ENCODE measurements around the gene STPG1. TPM values are rescaled to one million over a fixed set of nuclear protein-coding genes. Genes with fewer than 3 reads are reported as not detected.

The STPG1 gene
- total RNA-seq, 2 experiments from 2014 or later, result 7.8 to 11.9 TPM

DNA sequence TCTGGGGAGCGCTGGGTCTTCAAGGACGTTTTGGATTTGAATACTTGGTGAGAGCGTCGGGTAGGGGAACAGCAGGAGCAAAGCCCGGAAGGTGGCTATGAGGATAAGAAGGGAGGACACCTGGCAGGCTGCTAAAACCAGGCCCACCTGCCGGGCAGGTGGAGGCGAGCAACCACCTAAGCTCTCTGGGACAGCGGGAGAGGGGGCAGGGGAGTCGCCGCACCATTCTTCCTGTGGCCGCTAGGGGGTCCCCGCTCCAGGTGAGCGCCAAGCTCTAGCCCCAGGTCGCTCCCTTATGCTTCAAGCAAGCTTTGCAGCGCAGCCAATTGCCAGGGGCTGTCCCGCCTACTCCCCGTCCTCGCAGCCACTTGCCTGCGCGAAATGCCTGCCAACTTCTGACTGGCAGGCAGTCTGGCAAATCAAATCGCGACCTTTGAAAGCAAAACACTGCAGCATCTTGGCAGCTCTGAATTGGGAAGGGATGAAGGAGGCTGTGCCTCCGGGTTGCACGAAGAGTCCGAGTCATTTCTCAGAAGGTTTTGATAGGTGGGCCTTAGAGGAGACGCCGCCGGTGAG, 1.8 kb upstream of the STPG1 start, which contains the start of gene NIPAL3:
Gene NIPAL3 (plus strand): TSS at position 469 of the 576 bp plus-strand sequence. CDS start 3,746 bp downstream, outside the sequence.
- ATAC-seq (peak; percentile 94), DNase-seq (peak; percentile 99)
- CTCF ChIA-PET, result interaction anchor here (0.5 to 6.2 kb wide), 59 partner anchors 8 to 454 kb away, joined by 3 to 63 read pairs (median 4); partner anchors contain the start of genes GRHL3, NCMAP and RCAN3
- POLR2A ChIA-PET, result interaction anchor here (0.6 to 1.5 kb wide), 9 partner anchors 24 to 995 kb away, joined by 3 to 12 read pairs (median 3); partner anchors contain the start of gene RCAN3
- Mint-ChIP-seq H3K36me3 (ENCODE audit: low read depth) (peaks cover 21% of the 10 kb centered on the region), H3K9me3 (ENCODE audit: low read depth) (no peaks in the 10 kb centered on the region), H3K27me3 (no peaks in the 10 kb centered on the region), H3K4me1 (peaks cover 57% of the 10 kb centered on the region), H3K27ac (peak within 1 kb of the TSS; percentile 97), H3K4me3 (peak within 1 kb of the TSS; percentile 98)
- intact Hi-C loops (cut with DNase I, micrococcal nuclease), result loop anchor here (1.0 to 10.0 kb wide), 14 partner anchors 67 to 829 kb away; partner anchors contain the start of genes CLIC4 (in 1 of the 2), PNRC2 (in 1 of the 2), RCAN3 (in 1 of the 2) and RSRP1 (in 1 of the 2)

DNA sequence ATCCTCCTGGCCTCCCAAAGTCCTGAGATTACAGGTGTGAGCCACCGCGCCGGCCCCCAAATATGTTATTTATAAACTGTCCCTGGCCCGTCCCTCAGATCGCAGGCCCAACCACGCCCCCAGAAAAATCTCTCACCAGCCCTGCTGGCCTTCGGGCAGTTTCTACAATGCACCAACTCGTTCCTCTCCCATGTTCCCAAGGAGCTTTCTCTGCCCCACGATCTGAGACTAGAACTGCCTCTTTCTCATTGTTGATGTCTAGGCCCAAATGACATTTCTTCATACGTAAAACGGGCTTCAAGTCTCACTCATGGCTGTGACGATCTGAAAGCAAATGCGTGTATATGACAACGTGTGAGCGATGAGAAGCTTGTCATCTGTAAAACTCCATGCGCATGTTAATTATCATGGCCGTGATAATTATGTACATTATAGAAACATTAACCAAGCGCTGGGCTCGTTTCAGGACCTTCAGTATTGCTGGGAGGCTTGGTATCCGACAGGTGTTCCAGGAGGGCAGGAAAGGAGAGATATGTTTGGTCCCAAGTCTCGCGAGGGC, 1.3 kb upstream of the STPG1 start:
- POLR2A ChIA-PET, result interaction anchor here (0.8 to 1.5 kb wide), 6 partner anchors 67 to 121 kb away, joined by 3 to 12 read pairs (median 4); partner anchors contain the start of gene RCAN3
- Mint-ChIP-seq H3K4me3 (peak overlapping the region; percentile 98), H3K27me3 (no peaks in the 10 kb centered on the region), H3K27ac (peak overlapping the region; percentile 74), H3K9me3 (ENCODE audit: low read depth) (no peaks in the 10 kb centered on the region), H3K36me3 (ENCODE audit: low read depth) (peaks cover 18% of the 10 kb centered on the region), H3K4me1 (peaks cover 53% of the 10 kb centered on the region)
- CTCF ChIA-PET, result interaction anchor here (0.5 to 6.2 kb wide), 54 partner anchors 7 to 811 kb away, joined by 3 to 63 read pairs (median 5); partner anchors contain the start of genes GRHL3, NCMAP and RCAN3
- ATAC-seq (no peak), DNase-seq (no peak)
- intact Hi-C loops (cut with DNase I, micrococcal nuclease), result loop anchor here (1.0 to 10.0 kb wide), 14 partner anchors 68 to 830 kb away; partner anchors contain the start of genes CLIC4 (in 1 of the 2), PNRC2 (in 1 of the 2), RCAN3 (in 1 of the 2) and RSRP1 (in 1 of the 2)

DNA sequence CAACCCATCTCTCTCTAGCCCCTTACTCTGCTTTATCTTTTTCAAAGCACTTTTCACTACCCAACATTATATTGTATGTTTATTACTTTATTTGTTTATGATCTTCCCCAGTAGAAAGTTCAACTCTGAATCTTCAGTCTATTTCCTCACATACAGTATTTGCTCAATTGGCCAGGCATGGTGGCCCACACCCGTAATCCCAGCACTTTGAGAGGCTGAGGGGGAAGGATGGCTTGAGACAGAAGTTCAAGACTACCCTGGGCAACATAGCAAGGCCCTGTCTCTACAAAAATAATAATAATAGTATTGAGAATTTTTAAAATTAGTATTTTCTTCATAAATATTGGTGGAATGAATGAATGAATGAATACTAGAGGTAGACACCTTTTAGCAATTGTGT, 1.2 kb downstream of the STPG1 start:
- intact Hi-C loops (cut with DNase I, micrococcal nuclease), result loop anchor here in 1 of 2 experiments (10.0 kb wide), 2 partner anchors 622 to 832 kb away; partner anchors contain the start of gene RSRP1
- POLR2A ChIA-PET, result no interaction called here

DNA sequence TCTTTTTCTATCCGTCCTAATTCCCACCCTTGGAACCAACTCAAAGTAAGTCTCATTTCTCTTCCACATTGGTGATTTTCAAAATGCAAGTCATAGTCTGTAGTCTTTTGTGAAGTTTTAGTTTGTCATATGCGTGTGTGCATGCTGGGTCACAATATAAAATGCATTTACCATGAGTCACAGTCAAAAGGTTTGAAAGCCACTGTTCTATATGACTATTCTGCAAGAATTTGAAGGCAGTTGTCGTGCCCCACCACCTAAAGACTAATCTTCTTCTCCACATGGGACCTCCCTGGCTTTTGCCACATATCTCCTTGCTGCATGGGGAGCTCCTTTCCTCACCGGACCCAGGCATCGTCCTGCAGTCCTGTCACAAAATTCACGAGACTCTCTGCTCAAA, 1.6 kb downstream of the STPG1 start:
- Mint-ChIP-seq H3K36me3 (ENCODE audit: low read depth) (peaks cover 5% of the 10 kb centered on the region), H3K27ac (peak overlapping the region; percentile 64), H3K9me3 (ENCODE audit: low read depth) (no peaks in the 10 kb centered on the region), H3K4me3 (peak overlapping the region; percentile 28), H3K4me1 (peaks cover 26% of the 10 kb centered on the region), H3K27me3 (no peaks in the 10 kb centered on the region)
- POLR2A ChIA-PET, result no interaction called here
- intact Hi-C loops (cut with DNase I, micrococcal nuclease), result loop anchor here in 1 of 2 experiments (10.0 kb wide), 2 partner anchors 623 to 833 kb away; partner anchors contain the start of gene RSRP1
- no peak for ATAC-seq
- DNase-seq, result peak; percentile 22
- CTCF ChIA-PET, result interaction anchor here (1.4 to 5.4 kb wide), 6 partner anchors 12 to 213 kb away, joined by 3 to 49 read pairs (median 9); no protein-coding TSS in a partner anchor

More for the DNA sequence above, 1.2 kb downstream of the STPG1 start:
- peak overlapping the region; percentile 86 for H3K4me3 Mint-ChIP-seq
- H3K36me3 Mint-ChIP-seq (ENCODE audit: low read depth), result peaks cover 5% of the 10 kb centered on the region
- peaks cover 30% of the 10 kb centered on the region for H3K4me1 Mint-ChIP-seq
- CTCF ChIA-PET, result interaction anchor here (0.9 to 5.4 kb wide), 8 partner anchors 12 to 213 kb away, joined by 3 to 49 read pairs (median 8); no protein-coding TSS in a partner anchor
- no peaks in the 10 kb centered on the region for H3K9me3 Mint-ChIP-seq (ENCODE audit: low read depth)
- H3K27me3 Mint-ChIP-seq, result no peaks in the 10 kb centered on the region
- peak overlapping the region; percentile 64 for H3K27ac Mint-ChIP-seq
- DNase-seq (no peak), ATAC-seq (no peak)

DNA sequence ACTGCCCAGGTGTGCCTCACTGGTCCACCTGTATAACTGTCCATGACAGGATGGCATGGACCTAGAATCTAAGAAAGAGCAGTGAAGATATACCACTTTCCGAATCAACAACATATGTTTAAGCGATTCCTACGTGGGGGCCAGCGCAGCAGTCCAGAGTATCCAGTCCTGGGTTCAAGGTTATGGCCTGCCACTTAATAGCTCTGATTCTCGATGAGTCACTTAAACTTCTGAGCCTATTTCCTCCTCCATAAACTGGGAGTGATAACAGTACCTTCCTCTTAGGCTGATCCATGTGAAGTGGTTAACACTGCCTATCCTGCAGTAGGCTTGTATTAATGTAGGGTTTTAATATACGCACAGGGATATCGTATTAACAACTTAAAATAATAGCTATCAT, 2.8 kb downstream of the STPG1 start:
- Mint-ChIP-seq H3K4me1 (peaks cover 22% of the 10 kb centered on the region), H3K4me3 (no peak overlapping the region), H3K27ac (no peak overlapping the region), H3K27me3 (no peaks in the 10 kb centered on the region), H3K9me3 (ENCODE audit: low read depth) (no peaks in the 10 kb centered on the region), H3K36me3 (ENCODE audit: low read depth) (peaks cover 3% of the 10 kb centered on the region)
- ChIA-PET POLR2A (no interaction called here), CTCF (interaction anchor here (1.1 to 5.4 kb wide), 4 partner anchors 11 to 176 kb away, joined by 3 to 49 read pairs (median 6); no protein-coding TSS in a partner anchor)
- DNase-seq, result no peak
- intact Hi-C loops (cut with DNase I, micrococcal nuclease), result loop anchor here in 1 of 2 experiments (10.0 kb wide), 2 partner anchors 624 to 834 kb away; partner anchors contain the start of gene RSRP1
- no peak for ATAC-seq

DNA sequence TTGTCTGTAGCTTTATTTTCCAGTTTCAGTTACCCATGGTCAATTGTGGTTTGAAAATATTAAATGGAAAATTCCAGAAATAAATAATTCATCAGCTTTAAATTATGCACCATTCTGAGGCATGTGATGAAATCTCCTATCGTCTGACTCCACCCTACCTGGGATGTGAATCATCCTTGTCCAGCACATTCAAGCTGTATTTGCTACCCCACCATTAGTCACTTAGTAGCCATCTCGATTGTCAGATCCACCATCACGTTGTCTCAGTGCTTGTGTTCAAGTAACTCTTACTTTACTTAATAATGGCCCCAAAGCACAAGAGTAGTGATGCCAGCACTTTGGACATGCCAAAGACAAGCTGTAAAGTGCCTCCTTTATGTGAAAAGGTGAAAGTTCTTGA, 4.0 kb downstream of the STPG1 start:
- no peaks in the 10 kb centered on the region for H3K9me3 Mint-ChIP-seq (ENCODE audit: low read depth)
- H3K27me3 Mint-ChIP-seq, result no peaks in the 10 kb centered on the region
- ATAC-seq, result no peak
- H3K4me3 Mint-ChIP-seq, result no peak overlapping the region
- H3K4me1 Mint-ChIP-seq, result peaks cover 15% of the 10 kb centered on the region
- intact Hi-C loops (cut with DNase I, micrococcal nuclease), result no loop called here
- no peak for DNase-seq
- H3K27ac Mint-ChIP-seq, result no peak overlapping the region
- H3K36me3 Mint-ChIP-seq (ENCODE audit: low read depth), result peaks cover 2% of the 10 kb centered on the region
- ChIA-PET POLR2A (no interaction called here), CTCF (interaction anchor here (0.6 to 5.4 kb wide), 13 partner anchors 9 to 1022 kb away, joined by 3 to 49 read pairs (median 3); no protein-coding TSS in a partner anchor)

DNA sequence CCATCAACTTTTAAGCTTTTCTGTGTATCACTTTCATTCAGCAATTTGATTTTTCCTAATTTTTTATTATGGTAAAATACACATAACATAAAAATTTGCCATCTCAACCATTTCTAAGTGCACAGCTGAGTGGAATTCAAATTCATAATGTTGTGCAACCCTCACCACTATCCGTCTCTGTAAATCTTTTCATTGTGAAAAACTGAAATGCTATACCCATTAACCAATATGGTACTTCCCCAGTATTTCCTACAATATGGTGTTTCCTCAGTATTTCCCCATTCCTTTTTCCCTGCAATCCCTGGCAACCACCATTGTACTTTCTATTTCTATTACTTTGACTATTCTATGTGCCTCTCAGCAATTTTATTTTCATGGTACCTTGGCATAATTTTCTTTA, 6.8 kb downstream of the STPG1 start:
- peaks cover 2% of the 10 kb centered on the region for H3K36me3 Mint-ChIP-seq (ENCODE audit: low read depth)
- no peak overlapping the region for H3K4me3 Mint-ChIP-seq
- ChIA-PET CTCF (interaction anchor here (0.7 to 1.4 kb wide), 5 partner anchors 9 to 230 kb away, joined by 3 to 4 read pairs (median 3); partner anchors contain the start of gene NIPAL3), POLR2A (no interaction called here)
- no peaks in the 10 kb centered on the region for H3K27me3 Mint-ChIP-seq
- no peaks in the 10 kb centered on the region for H3K9me3 Mint-ChIP-seq (ENCODE audit: low read depth)
- intact Hi-C loops (cut with DNase I, micrococcal nuclease), result no loop called here
- no peak overlapping the region for H3K27ac Mint-ChIP-seq
- H3K4me1 Mint-ChIP-seq, result peaks cover 5% of the 10 kb centered on the region
- DNase-seq (no peak), ATAC-seq (no peak)

DNA sequence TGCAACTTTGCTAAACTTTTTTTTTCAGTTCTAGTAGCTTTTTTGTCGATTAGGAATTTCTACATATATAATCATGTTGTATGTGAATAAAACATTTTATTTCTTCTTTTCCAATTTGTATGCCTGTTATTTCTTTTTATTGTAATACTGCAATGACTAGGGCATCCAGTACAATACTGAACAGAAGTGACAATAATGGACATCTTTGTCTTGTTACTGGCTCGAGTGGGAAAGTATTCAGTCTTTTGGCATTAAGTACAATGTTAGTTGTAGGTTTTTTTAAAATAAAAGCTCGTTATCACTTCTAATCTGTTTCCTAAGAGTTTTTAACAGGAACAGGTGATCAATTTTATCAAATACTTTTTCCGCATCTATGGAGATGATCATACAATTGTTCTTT, 9.8 kb downstream of the STPG1 start:
- no peak overlapping the region for H3K27ac Mint-ChIP-seq
- ChIA-PET POLR2A (interaction anchor here (0.6 kb wide), 1 partner anchor 121 kb away, joined by 3 read pairs; no protein-coding TSS in a partner anchor), CTCF (interaction anchor here (1.3 to 4.1 kb wide), 4 partner anchors 11 to 204 kb away, joined by 7 to 24 read pairs (median 8); partner anchors contain the start of gene NIPAL3)
- H3K36me3 Mint-ChIP-seq (ENCODE audit: low read depth), result peaks cover 11% of the 10 kb centered on the region
- DNase-seq (no peak), ATAC-seq (no peak)
- intact Hi-C loops (cut with DNase I, micrococcal nuclease), result no loop called here
- no peak overlapping the region for H3K4me3 Mint-ChIP-seq
- H3K4me1 Mint-ChIP-seq, result peaks cover 13% of the 10 kb centered on the region
- no peaks in the 10 kb centered on the region for H3K27me3 Mint-ChIP-seq
- H3K9me3 Mint-ChIP-seq (ENCODE audit: low read depth), result no peaks in the 10 kb centered on the region

DNA sequence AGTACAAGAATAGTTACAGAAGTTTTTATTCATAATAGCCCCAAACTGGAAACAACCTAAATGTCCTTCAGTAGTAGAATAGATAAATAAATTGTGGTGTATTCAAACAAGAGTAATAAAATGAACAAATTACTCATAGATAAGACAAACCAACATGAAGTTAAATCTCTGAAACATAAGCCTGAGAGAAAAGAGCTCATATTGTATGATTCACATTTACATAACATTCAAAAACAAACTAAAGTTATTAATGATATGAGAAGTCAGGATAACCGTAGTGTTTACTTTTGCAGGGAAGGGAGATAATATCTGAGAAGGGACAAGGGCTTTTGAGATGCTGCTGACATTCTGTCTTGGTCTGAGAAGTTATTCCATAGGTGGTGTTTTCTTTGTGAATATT, 13.5 kb downstream of the STPG1 start:
- H3K4me3 Mint-ChIP-seq, result no peak overlapping the region
- H3K27me3 Mint-ChIP-seq, result no peaks in the 10 kb centered on the region
- H3K36me3 Mint-ChIP-seq (ENCODE audit: low read depth), result peaks cover 11% of the 10 kb centered on the region
- CTCF ChIA-PET, result interaction anchor here (0.6 to 1.8 kb wide), 11 partner anchors 9 to 250 kb away, joined by 3 to 10 read pairs (median 3); no protein-coding TSS in a partner anchor
- H3K27ac Mint-ChIP-seq, result no peak overlapping the region
- POLR2A ChIA-PET, result no interaction called here
- no peak for DNase-seq
- H3K9me3 Mint-ChIP-seq (ENCODE audit: low read depth), result no peaks in the 10 kb centered on the region
- intact Hi-C loops (cut with DNase I, micrococcal nuclease), result no loop called here
- H3K4me1 Mint-ChIP-seq, result peaks cover 14% of the 10 kb centered on the region
- no peak for ATAC-seq

DNA sequence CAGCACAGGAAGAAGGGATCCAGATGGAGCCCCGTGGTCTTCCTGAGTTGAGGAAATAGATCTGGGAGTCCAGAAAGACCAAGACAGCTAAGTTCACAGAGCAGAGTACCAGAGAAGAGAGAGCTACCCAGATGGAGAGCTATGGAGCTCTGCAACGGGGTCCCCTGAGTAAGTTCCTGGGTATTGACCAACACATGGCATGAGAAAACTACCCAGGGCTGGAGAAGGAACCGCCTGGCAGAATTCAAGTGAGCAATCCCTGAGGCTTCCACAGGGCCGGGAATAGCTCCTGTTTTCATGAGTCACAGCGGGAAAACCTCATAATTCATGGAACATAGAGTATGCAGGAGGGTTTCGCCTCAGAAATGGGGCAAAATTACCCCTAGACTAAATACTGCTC, 19.7 kb downstream of the STPG1 start:
- peaks cover 2% of the 10 kb centered on the region for H3K36me3 Mint-ChIP-seq (ENCODE audit: low read depth)
- no peak overlapping the region for H3K4me3 Mint-ChIP-seq
- no peaks in the 10 kb centered on the region for H3K9me3 Mint-ChIP-seq (ENCODE audit: low read depth)
- POLR2A ChIA-PET, result interaction anchor here (0.8 kb wide), 1 partner anchor 135 kb away, joined by 3 read pairs; no protein-coding TSS in a partner anchor
- ATAC-seq (no peak), DNase-seq (no peak)
- H3K4me1 Mint-ChIP-seq, result peaks cover 39% of the 10 kb centered on the region
- no peaks in the 10 kb centered on the region for H3K27me3 Mint-ChIP-seq
- CTCF ChIA-PET, result interaction anchor here (0.6 to 7.1 kb wide), 23 partner anchors 9 to 1508 kb away, joined by 3 to 335 read pairs (median 4); partner anchors contain the start of genes IFNLR1, NIPAL3 and STPG1
- H3K27ac Mint-ChIP-seq, result peak overlapping the region; percentile 85
- intact Hi-C loops (cut with DNase I, micrococcal nuclease), result loop anchor here in 1 of 2 experiments (2.0 to 10.0 kb wide), 4 partner anchors 29 to 619 kb away; partner anchors contain the start of gene PITHD1

Measured in activated CD4-positive, alpha-beta T cell treated with anti-CD3 and anti-CD28 coated beads for 36 hours (primary cell).